HCT116 (cell line): ENCODE results near the gene UVSSA. TPM values are rescaled to one million over a fixed set of nuclear protein-coding genes. Genes with fewer than 3 reads are reported as not detected.

ENCODE experiments used
- ATAC-seq: fragments of 200-7000 bp; cut with Tn5 transposase; 2 replicates; pipeline ENCODE4 v1.9.1; 2020; ENCODE audit warnings: mild to moderate bottlenecking, moderate library complexity
- BruUV-seq: library from RNA; stranded (reverse); fragments of 400-500 nt; replicated peaks from 2 replicates; lab custom pipeline; 2021; lab: Mats Ljungman, UMichigan
- CTCF ChIA-PET: fragments of 300-600 bp; sonication (Branson Sonifier 250); formaldehyde crosslinking; loops from one replicate; lab custom pipeline; 2021; ENCODE audit warnings: antibody characterized with exemption; lab: Charles Lee
- POLR2A ChIA-PET: fragments of 300-600, 350-600 bp; sonication (Branson Sonifier 250); formaldehyde crosslinking; loops from one replicate; lab custom pipeline; 2021; ENCODE audit warnings: antibody characterized with exemption; lab: Charles Lee
- RAD21 ChIA-PET, 2 experiments: fragments of 300-600 bp; sonication (Branson Sonifier 250); formaldehyde crosslinking; loops; one replicate each; lab custom pipeline; 2023; ENCODE audit warnings: low total read pairs in 2 of 2; ENCODE audit not compliant: uncharacterized antibody in 2 of 2, unreplicated experiment in 2 of 2, low non-redundant PET in 1 of 2; lab: Charles Lee
- DNase-seq: peaks from one replicate; pipeline ENCODE4 v3.0.0-alpha.2; 2010; ENCODE audit warnings: low read depth, low spot score
- H2AFZ ChIP-seq: fragments of 200-600 bp; shearing (Covaris generic), sonication (generic); 2 replicates; pipeline ENCODE4 v1.6.1; 2017; ENCODE audit warnings: low read depth, mixed run types, mixed read lengths, antibody characterized with exemption, low read length; ENCODE audit not compliant: poor library complexity, severe bottlenecking
- H3K27ac ChIP-seq: 2 replicates; pipeline ENCODE4 v1.5.1; 2012; ENCODE audit warnings: low read depth, low read length
- H3K27me3 ChIP-seq: fragments of 200-600 bp; sonication (generic); 2 replicates; pipeline ENCODE4 v1.6.1; 2016; ENCODE audit warnings: mixed run types, low read length, mixed read lengths; ENCODE audit not compliant: insufficient read depth
- H3K36me3 ChIP-seq, 2 experiments: fragments of 200-500 bp in 1 of 2; fragments of 200-600 bp in 1 of 2; sonication (Bioruptor generic) in 1 of 2; sonication (generic) in 1 of 2; 2 replicates each; pipeline versions ENCODE4 v1.5.1 to v1.6.1; 2014 to 2016; ENCODE audit warnings: low read length in 2 of 2, inconsistent platforms in 1 of 2, mixed read lengths in 1 of 2, mixed run types in 1 of 2; ENCODE audit not compliant: insufficient read depth in 2 of 2, control insufficient read depth in 1 of 2
- H3K4me1 ChIP-seq, 2 experiments: fragments of 200-600 bp in 1 of 2; sonication (generic) in 1 of 2; 2 replicates each; pipeline versions ENCODE4 v1.5.1 to v1.6.1; 2012 to 2017; ENCODE audit warnings: low read length in 2 of 2, inconsistent platforms in 1 of 2, mild to moderate bottlenecking in 1 of 2, mixed read lengths in 1 of 2, mixed run types in 1 of 2, moderate library complexity in 1 of 2; ENCODE audit not compliant: insufficient read depth in 2 of 2, control insufficient read depth in 1 of 2
- H3K4me2 ChIP-seq: fragments of 200-600 bp; sonication (generic); 2 replicates; pipeline ENCODE4 v1.6.1; 2017; ENCODE audit warnings: mixed run types, low read length, mixed read lengths
- H3K4me3 ChIP-seq, 2 experiments: fragments of 200-600 bp in 1 of 2; sonication (generic) in 1 of 2; replicated peaks in 1 of 2; 2 replicates each; pipeline ENCODE4 v1.5.1; 2011 to 2016; ENCODE audit warnings: low read length in 2 of 2, control low read depth in 1 of 2, low read depth in 1 of 2, mild to moderate bottlenecking in 1 of 2, mixed read lengths in 1 of 2, mixed run types in 1 of 2
- H3K79me2 ChIP-seq: fragments of 200-600 bp; sonication (generic); 2 replicates; pipeline ENCODE4 v1.6.1; 2017; ENCODE audit warnings: mild to moderate bottlenecking, mixed run types, low read length, moderate library complexity, mixed read lengths; ENCODE audit not compliant: insufficient read depth
- H3K9ac ChIP-seq: fragments of 200-600 bp; sonication (generic); 2 replicates; pipeline ENCODE4 v1.6.1; 2016; ENCODE audit warnings: low read length, mixed read lengths
- H3K9me2 ChIP-seq: fragments of 200-600 bp; sonication (generic), shearing (Covaris generic); 2 replicates; pipeline ENCODE4 v1.6.1; 2017; ENCODE audit warnings: mixed run types, mild to moderate bottlenecking, moderate library complexity; ENCODE audit not compliant: insufficient read depth
- H3K9me3 ChIP-seq, 2 experiments: fragments of 200-500 bp in 1 of 2; fragments of 200-600 bp in 1 of 2; sonication (Bioruptor generic) in 1 of 2; sonication (generic) in 1 of 2; 2 replicates each; pipeline ENCODE4 v1.6.1; 2014 to 2017; ENCODE audit warnings: low read length in 2 of 2, mixed read lengths in 2 of 2, inconsistent platforms in 1 of 2, low read depth in 1 of 2, mild to moderate bottlenecking in 1 of 2, mixed run types in 1 of 2, moderate library complexity in 1 of 2; ENCODE audit not compliant: control insufficient read depth in 1 of 2, insufficient read depth in 1 of 2
- H4K20me1 ChIP-seq: fragments of 200-600 bp; sonication (generic), shearing (Covaris generic); 2 replicates; pipeline ENCODE4 v1.6.1; 2017; ENCODE audit warnings: mixed run types, mild to moderate bottlenecking, moderate library complexity; ENCODE audit not compliant: insufficient read depth
- ATF3 ChIP-seq: IDR thresholded peaks from 2 replicates; pipeline ENCODE4 v1.6.1; 2012
- CBX3 ChIP-seq: IDR thresholded peaks from 2 replicates; pipeline ENCODE4 v1.6.1; 2012; ENCODE audit warnings: low read depth
- CEBPB ChIP-seq: IDR thresholded peaks from 2 replicates; pipeline ENCODE4 v1.6.1; 2012; ENCODE audit warnings: low read depth
- ELF1 ChIP-seq: IDR thresholded peaks from 2 replicates; pipeline ENCODE4 v1.6.1; 2012; ENCODE audit warnings: low read depth, borderline replicate concordance
- EZH2 ChIP-seq: fragments of 200-600 bp; sonication (generic); IDR thresholded peaks from 2 replicates; pipeline ENCODE4 v1.6.1; 2017; ENCODE audit warnings: antibody characterized with exemption, mixed run types
- FOSL1 ChIP-seq: IDR thresholded peaks from 2 replicates; pipeline ENCODE4 v1.6.1; 2012; ENCODE audit warnings: low read depth
- JUND ChIP-seq: IDR thresholded peaks from 2 replicates; pipeline ENCODE4 v1.6.1; 2012
- POLR2A ChIP-seq: IDR thresholded peaks from 2 replicates; pipeline ENCODE4 v1.7.0; 2011; ENCODE audit warnings: borderline replicate concordance; ENCODE audit not compliant: insufficient read depth, insufficient read length; ENCODE audit errors: extremely low read depth
- POLR2AphosphoS5 ChIP-seq: IDR thresholded peaks from 2 replicates; pipeline ENCODE4 v1.6.1; 2011; ENCODE audit warnings: mild to moderate bottlenecking, low read depth, low read length, moderate library complexity
- RAD21 ChIP-seq: IDR thresholded peaks from 2 replicates; pipeline ENCODE4 v1.6.1; 2012; ENCODE audit warnings: low read depth, mild to moderate bottlenecking
- REST ChIP-seq: IDR thresholded peaks from 2 replicates; pipeline ENCODE4 v1.6.1; 2012; ENCODE audit warnings: low read depth
- SIN3A ChIP-seq: IDR thresholded peaks from 2 replicates; pipeline ENCODE4 v1.6.1; 2012; ENCODE audit warnings: low read depth
- SRF ChIP-seq: IDR thresholded peaks from 2 replicates; pipeline ENCODE4 v1.6.1; 2012; ENCODE audit warnings: low read depth
- TCF7L2 ChIP-seq: IDR thresholded peaks from 2 replicates; pipeline ENCODE4 v1.7.0; 2011; ENCODE audit warnings: borderline replicate concordance, inconsistent platforms; ENCODE audit not compliant: insufficient read depth, insufficient read length; ENCODE audit errors: extremely low read depth
- YY1 ChIP-seq: IDR thresholded peaks from 2 replicates; pipeline ENCODE4 v1.6.1; 2011; ENCODE audit warnings: low read length, low read depth, moderate library complexity, mild to moderate bottlenecking; ENCODE audit not compliant: insufficient replicate concordance; ENCODE audit errors: extremely low read depth
- ZBTB33 ChIP-seq: IDR thresholded peaks from 2 replicates; pipeline ENCODE4 v1.6.1; 2011; ENCODE audit warnings: mild to moderate bottlenecking, low read length, moderate library complexity; ENCODE audit not compliant: insufficient replicate concordance; ENCODE audit errors: extremely low read depth
- ZFX ChIP-seq: fragments of 450-650 bp; IDR thresholded peaks from 2 replicates; pipeline ENCODE4 v1.6.1; 2017
- ZNF274 ChIP-seq: fragments of 200-500 bp; sonication (Bioruptor generic); IDR thresholded peaks from 2 replicates; pipeline ENCODE4 v1.6.1; 2014; ENCODE audit warnings: mild to moderate bottlenecking, low read depth, low read length, inconsistent platforms
- intact Hi-C: fragments of 100-400 bp; cut with micrococcal nuclease; formaldehyde crosslinking; loops from 2 replicates; pipeline ENCODE4 v1.10.0; 2022
- total RNA-seq: library from RNA; stranded (reverse); gene quantifications from one replicate; pipeline ENCODE4 v1.2.1, GENCODE V29; 2021; ENCODE audit not compliant: unreplicated experiment

UVSSA gene
- total RNA-seq, 1 experiment from 2014 or later, result 30.5 TPM

GRCh38 chr4:1323280-1323634 lies 23.8 kb upstream of the UVSSA start:
- no TSS peak for BruUV-seq
- H3K36me3 ChIP-seq, result peaks cover 11 to 31% of the 10 kb centered on the region in 2 experiments; a peak in 3 of 4 replicates
- ChIA-PET RAD21 (no interaction called here), POLR2A (interaction anchor here (1.3 kb wide), 1 partner anchor 17 kb away, joined by 3 read pairs; no protein-coding TSS in a partner anchor)
- H3K9me3 ChIP-seq, result no peaks in the 10 kb centered on the region
- H3K27me3 ChIP-seq, result no peaks in the 10 kb centered on the region
- peak overlapping the region in 1 of 2 experiments; percentile 20; a peak in 1 of 4 replicates for H3K4me3 ChIP-seq
- H2AFZ ChIP-seq, result no peak overlapping the region
- H3K9ac ChIP-seq, result peak overlapping the region; percentile 47
- no peaks in the 10 kb centered on the region for H3K9me2 ChIP-seq
- TF ChIP-seq CEBPB, result no peak
- TF ChIP-seq ZNF274, result no peak
- TF ChIP-seq ZFX, result no peak
- TF ChIP-seq RAD21, result no peak
- TF ChIP-seq ATF3, result no peak
- TF ChIP-seq SRF, result no peak
- TF ChIP-seq ELF1, result no peak
- no peak for TF ChIP-seq POLR2AphosphoS5
- no peak for TF ChIP-seq REST
- TF ChIP-seq TCF7L2, result no peak
- no peak for TF ChIP-seq POLR2A
- no peak for TF ChIP-seq FOSL1
- TF ChIP-seq EZH2, result no peak
- no peak for TF ChIP-seq ZBTB33
- TF ChIP-seq CBX3, result no peak
- TF ChIP-seq YY1, result no peak
- no peak for TF ChIP-seq SIN3A
- TF ChIP-seq JUND, result no peak
- TF ChIP-seq, all 23 proteins: peak for 0
- CTCF ChIA-PET, result no interaction called here
- Histone ChIP-seq H4K20me1 (no peaks in the 10 kb centered on the region), H3K4me2 (peak overlapping the region; percentile 66), H3K4me1 (peaks cover 8 to 44% of the 10 kb centered on the region in 2 experiments; a peak in 3 of 4 replicates), H3K27ac (peak overlapping the region; percentile 70), H3K79me2 (peaks cover 52% of the 10 kb centered on the region)
- DNase-seq, result no peak
- intact Hi-C loops, result no loop called here
- ATAC-seq, result no peak
